Activated effector memory CD4-positive, alpha-beta T cell treated with anti-CD3 and anti-CD28 coated beads, Interleukin-2, amount 50 U/mL, for 16 hours (primary cell): ENCODE data around the gene TJP3.

Experiments
- DNase-seq: peaks from one replicate; pipeline ENCODE4 v3.0.0-alpha.2; 2020

TJP3 gene

GRCh38 chr19:3770136-3770999 lies 62.2 kb downstream of the TJP3 start:
- DNase-seq = no peak

GRCh38 chr19:3771000-3771905 lies 63.1 kb downstream of the TJP3 start:
- DNase-seq = no peak

GRCh38 chr19:3771906-3772455 lies 63.8 kb downstream of the TJP3 start, which contains the start of gene RAX2:
Gene RAX2 (minus strand): TSS chr19:3772228. CDS start chr19:3771742, 486 bp downstream.
- DNase-seq = no peak

GRCh38 chr19:3773814-3774515 lies 65.8 kb downstream of the TJP3 start:
- no peak for DNase-seq

- DNase-seq = no peak
Observed at GRCh38 chr19:3774621-3775373, 66.6 kb downstream of the TJP3 start.

- no peak for DNase-seq
Observed at GRCh38 chr19:3775374-3775711, 67.2 kb downstream of the TJP3 start.

DNA sequence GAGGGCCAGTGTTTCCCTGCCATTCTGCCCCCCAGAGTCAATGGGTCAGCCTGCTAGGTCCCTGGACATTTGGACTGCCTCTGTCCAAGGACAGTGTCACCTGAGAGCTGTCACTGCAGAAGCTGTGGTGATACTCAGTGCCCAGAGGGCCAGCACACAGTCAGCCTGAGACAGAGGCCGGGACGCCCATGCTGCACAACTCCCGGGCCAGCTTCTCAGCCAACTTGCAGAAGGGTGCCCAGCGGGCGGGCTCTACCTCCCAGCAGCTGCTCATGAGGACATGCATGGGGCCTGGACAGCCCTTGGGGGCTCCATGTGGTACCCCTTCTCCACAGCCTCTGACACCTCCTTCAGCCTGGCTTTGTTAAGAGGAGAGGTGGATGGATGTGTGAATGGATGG lies 67.6 kb downstream of the TJP3 start:
- DNase-seq = no peak

GRCh38 chr19:3776479-3777040 lies 68.4 kb downstream of the TJP3 start:
- DNase-seq = no peak

DNA sequence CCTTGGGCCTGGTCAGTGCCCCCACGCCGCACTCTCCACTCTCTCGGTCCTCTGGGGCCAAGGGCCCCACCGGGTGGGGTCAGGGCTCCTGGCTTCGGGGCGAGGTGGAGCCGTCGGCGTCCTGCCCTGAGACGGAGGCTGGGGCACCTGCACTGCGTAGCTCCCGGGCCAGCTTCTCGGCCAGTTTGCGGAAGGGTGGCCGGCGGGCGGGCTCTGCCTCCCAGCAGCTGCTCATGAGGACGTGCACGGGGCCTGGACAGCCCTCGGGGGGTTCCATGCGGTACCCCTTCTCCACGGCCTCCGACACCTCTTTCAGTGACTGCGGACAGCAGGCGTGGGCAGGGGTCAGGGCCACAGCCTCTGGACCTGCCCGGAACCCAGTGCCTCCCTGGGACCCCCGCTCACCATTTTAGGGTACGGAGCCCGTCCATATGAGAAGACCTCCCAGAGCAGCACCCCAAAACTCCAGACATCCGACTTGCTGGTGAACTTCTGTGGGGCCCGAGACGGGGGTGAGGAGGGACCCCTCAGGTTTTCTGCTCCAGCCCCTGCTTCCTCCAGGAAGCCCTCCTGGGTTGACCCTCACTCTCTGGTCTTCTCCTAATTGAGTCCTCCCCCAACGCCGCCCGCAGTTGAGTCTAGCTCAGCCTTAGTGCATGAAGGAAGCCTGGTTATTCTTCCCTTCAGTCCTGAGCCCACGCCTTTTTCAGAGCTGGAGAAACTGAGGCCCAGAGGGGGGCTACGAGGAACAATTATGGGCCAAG lies 70.1 kb downstream of the TJP3 start:
- DNase-seq = no peak

GRCh38 chr19:3778899-3779723 lies 70.9 kb downstream of the TJP3 start:
- DNase-seq = no peak

DNA sequence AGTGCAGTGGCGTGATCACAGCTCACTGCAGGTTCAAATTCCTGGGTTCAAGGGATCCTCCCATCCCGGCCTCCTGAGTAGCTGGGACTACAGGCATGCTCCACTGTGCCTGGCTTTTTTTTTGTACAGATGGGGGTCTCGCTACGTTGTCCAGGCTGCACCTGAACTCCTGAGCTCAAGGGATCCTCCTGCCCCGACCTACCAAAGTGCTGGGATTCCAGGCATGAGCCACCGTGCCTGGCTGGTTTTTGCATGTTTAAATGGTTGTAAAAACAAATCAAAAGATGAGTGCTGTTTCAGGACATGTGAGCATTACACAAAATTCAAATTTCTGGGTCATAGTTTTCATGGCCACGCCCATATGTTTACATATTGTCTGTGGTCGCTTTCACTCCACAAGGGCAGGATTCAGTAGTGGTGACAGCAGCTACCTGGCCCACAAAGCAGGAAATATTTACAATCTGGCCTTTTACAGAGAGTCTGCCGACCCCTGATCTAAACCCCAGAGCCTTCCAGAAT lies 72.7 kb downstream of the TJP3 start:
- no peak for DNase-seq

DNA sequence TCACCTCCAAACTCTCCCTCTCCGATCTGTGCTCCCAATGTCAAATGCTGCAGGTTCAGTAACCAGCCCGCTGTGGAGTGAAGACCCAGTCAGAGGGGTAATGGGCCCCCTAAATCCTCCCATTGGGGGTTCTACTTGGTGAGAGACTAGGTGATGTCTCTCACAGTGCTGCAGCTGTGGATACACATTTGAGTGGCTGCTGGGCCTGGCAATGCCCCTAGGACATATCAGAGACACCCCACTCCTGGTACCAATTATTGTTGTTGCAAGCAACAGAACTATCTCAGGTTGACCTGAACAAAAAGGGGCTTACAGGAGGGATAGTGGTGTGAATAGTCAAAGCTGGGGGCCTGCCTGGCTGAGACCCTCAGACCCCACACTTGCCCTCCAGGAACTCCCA lies 73.4 kb downstream of the TJP3 start:
- DNase-seq = no peak

- DNase-seq = no peak
Observed at GRCh38 chr19:3782330-3782729, 74.1 kb downstream of the TJP3 start.

DNA sequence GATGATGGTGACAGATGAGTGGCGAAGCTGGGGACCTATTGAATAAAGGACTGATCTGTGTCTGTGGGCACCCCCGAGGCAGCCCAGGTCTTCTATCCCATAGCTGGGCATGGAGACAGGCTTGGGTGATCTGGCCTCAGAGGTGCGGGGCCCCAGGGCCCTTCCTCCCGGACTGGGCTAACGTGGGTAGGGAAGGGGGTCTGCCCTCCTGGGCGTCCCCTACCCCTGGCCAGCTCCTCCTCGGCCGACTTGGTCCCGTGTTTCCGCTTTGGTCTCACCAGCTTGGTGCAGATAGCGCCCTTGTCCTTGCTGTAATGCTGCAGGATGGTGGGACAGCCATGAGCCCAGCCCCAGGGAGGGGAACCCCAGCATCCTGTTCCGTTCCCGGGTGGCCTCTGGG lies 74.7 kb downstream of the TJP3 start:
- no peak for DNase-seq

DNA sequence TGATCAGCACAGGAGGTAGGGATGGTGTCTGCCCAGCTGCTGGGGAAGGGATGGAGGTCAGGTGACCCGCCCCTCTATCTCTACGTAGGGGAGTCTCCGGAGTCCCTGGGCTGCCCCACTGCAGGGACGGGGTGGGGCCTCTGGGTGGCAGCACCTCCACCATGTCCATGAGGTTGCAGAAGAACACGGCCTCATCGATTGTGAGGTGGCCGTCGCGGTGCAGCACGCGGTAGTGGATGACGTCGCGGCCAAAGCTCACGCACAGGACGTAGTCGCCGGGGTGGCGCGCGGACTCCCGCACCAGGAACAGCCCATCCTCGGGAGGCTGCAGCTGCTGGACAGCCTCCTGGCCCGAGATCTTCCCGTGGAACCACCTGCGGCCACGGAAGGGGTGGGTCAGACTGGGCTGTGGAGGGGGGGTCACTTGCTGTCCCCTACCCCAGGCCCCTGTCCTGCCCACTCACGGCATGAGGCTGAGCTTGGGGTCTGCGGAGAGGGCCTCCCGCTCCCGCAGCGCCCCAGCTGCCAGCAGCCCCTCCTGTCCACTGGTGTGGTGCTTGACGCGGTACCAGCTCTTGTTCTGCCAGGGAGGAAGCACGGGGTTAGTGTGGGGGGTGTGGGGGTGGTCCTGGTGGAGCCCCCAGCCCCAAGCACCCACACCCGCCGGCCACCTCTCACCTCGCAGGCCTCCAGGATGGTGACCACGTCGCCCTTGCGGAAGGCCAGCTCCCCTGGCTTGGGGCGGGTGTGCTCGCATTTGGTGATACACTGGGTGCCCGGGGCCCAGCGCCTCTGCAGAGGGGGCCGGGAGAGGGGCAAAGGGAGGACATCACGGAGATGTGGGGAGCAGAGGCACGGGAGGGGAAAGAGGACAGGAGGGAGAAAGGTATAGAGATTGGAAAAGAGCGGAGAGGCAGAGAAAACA lies 75.7 kb downstream of the TJP3 start:
- DNase-seq = peak; percentile 79

DNA sequence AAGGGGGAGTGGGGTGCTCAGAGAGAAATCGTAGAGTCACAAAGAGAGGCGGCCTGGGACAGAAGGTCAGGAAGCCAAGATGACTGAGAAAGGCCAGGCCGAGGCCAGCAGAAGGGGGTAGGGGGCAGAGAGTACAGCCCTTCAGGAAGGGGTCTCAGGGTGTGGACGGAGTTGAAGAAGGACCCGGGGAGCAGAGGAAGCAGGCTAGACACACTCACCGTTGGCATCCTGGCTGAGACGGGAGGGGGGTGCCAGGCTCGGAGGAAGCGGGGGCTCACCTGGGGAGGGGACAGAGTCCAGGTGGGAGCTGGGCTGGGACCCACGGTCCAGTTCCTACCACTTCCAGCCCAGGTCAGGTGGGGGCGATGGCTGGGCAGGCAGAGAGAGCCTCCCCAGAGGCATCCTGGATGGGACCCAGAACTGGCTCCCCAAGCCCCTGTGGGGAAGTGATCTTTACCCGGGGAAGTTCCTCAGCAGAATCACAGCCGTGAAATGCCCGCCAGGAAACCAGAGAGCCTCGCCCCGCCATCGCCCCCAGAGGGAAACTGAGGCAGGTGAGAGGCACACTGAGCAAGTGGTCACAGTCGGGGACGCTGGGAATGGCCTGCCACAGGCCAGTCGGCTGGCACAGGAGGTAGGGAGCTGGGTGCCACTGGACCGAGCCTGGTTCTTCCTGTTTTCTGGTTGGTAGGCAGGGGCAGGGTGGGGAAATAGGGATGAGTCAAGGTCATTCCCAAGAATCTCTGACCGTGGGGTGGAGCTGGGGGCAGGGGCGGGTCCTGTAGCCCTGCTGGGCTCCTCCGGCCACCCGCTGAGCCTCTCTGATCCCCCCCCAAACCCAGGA lies 76.6 kb downstream of the TJP3 start:
- no peak for DNase-seq

- DNase-seq = no peak
Observed at GRCh38 chr19:3785451-3785937, 77.3 kb downstream of the TJP3 start.
